GM12865 (cell line): ENCODE measurements around the gene RAB40C.

ENCODE experiments used
- DNase-seq: peaks from one replicate; pipeline ENCODE4 v3.0.0; 2010; ENCODE audit warnings: low read depth
- H3K4me3 ChIP-seq: 2 replicates; pipeline ENCODE4 v1.5.1; 2011; ENCODE audit warnings: mild to moderate bottlenecking, low read depth, low read length, control low read depth
- CTCF ChIP-seq: IDR thresholded peaks from 2 replicates; pipeline ENCODE4 v1.5.1; 2011; ENCODE audit warnings: low read length, control low read depth, low read depth, inconsistent platforms; ENCODE audit not compliant: insufficient read depth; ENCODE audit errors: missing control alignments

RAB40C gene

GRCh38 chr16:555528-556473 is 34.1 kb upstream of the RAB40C start:
- no peak for TF ChIP-seq CTCF
- H3K4me3 ChIP-seq: no peak overlapping the region
- DNase-seq: no peak

- TF ChIP-seq CTCF: no peak
- no peak for DNase-seq
- H3K4me3 ChIP-seq: no peak overlapping the region
Observed at GRCh38 chr16:556474-557173, 33.2 kb upstream of the RAB40C start.

GRCh38 chr16:557463-558297 is 32.2 kb upstream of the RAB40C start:
- no peak for DNase-seq
- no peak overlapping the region for H3K4me3 ChIP-seq
- no peak for TF ChIP-seq CTCF

GRCh38 chr16:558298-559020 is 31.4 kb upstream of the RAB40C start:
- TF ChIP-seq CTCF: no peak
- DNase-seq: no peak
- no peak overlapping the region for H3K4me3 ChIP-seq

- no peak for TF ChIP-seq CTCF
- no peak overlapping the region for H3K4me3 ChIP-seq
- no peak for DNase-seq
Observed at GRCh38 chr16:559021-559380, 30.9 kb upstream of the RAB40C start.
